IPS-18a (cell line): ENCODE results near the gene SKI.

Experiments
- H3K27ac ChIP-seq: one replicate; pipeline ENCODE4 v1.5.1; 2013; ENCODE audit warnings: low read length
- H3K27me3 ChIP-seq: one replicate; pipeline ENCODE4 v1.6.1; 2013; ENCODE audit warnings: mild to moderate bottlenecking, low read length; ENCODE audit not compliant: control insufficient read depth, insufficient read depth
- H3K36me3 ChIP-seq: one replicate; pipeline ENCODE4 v1.6.1; 2013; ENCODE audit warnings: low read depth, low read length; ENCODE audit not compliant: control insufficient read depth
- H3K4me1 ChIP-seq: one replicate; pipeline ENCODE4 v1.6.1; 2013; ENCODE audit warnings: low read depth, low read length; ENCODE audit not compliant: control insufficient read depth
- H3K4me3 ChIP-seq: one replicate; pipeline ENCODE4 v1.5.1; 2013; ENCODE audit warnings: low read length
- H3K9ac ChIP-seq: one replicate; pipeline ENCODE4 v1.6.1; 2013; ENCODE audit warnings: mild to moderate bottlenecking, low read length, moderate library complexity
- H3K9me3 ChIP-seq: one replicate; pipeline ENCODE4 v1.6.1; 2013; ENCODE audit warnings: low read depth, low read length; ENCODE audit not compliant: control insufficient read depth

The SKI gene

GRCh38 chr1:2300851-2301606 is 72.9 kb downstream of the SKI start:
- H3K27ac ChIP-seq = no peak overlapping the region
- no peak overlapping the region for H3K9ac ChIP-seq

GRCh38 chr1:2301607-2302291 is 73.6 kb downstream of the SKI start:
- Histone ChIP-seq H3K27ac (no peak overlapping the region), H3K4me1 (no peaks in the 10 kb centered on the region), H3K9ac (no peak overlapping the region)

More at GRCh38 chr1:2300851-2301606, 72.9 kb downstream of the SKI start:
- no peaks in the 10 kb centered on the region for H3K9me3 ChIP-seq
- H3K4me3 ChIP-seq = no peak overlapping the region
- no peaks in the 10 kb centered on the region for H3K4me1 ChIP-seq
- H3K36me3 ChIP-seq = peaks cover 16% of the 10 kb centered on the region
- no peaks in the 10 kb centered on the region for H3K27me3 ChIP-seq

GRCh38 chr1:2302292-2302925 is 74.3 kb downstream of the SKI start:
- no peak overlapping the region for H3K27ac ChIP-seq
- no peak overlapping the region for H3K4me3 ChIP-seq
- no peaks in the 10 kb centered on the region for H3K9me3 ChIP-seq
- no peaks in the 10 kb centered on the region for H3K27me3 ChIP-seq
- no peak overlapping the region for H3K9ac ChIP-seq
- peaks cover 19% of the 10 kb centered on the region for H3K36me3 ChIP-seq
- H3K4me1 ChIP-seq = no peaks in the 10 kb centered on the region

More at GRCh38 chr1:2301607-2302291, 73.6 kb downstream of the SKI start:
- Histone ChIP-seq H3K27me3 (no peaks in the 10 kb centered on the region), H3K9me3 (no peaks in the 10 kb centered on the region), H3K4me3 (no peak overlapping the region), H3K36me3 (peaks cover 16% of the 10 kb centered on the region)

GRCh38 chr1:2303016-2303775 is 75.1 kb downstream of the SKI start:
- H3K36me3 ChIP-seq = peaks cover 27% of the 10 kb centered on the region

GRCh38 chr1:2303781-2304180 is 75.7 kb downstream of the SKI start:
- H3K4me1 ChIP-seq = no peaks in the 10 kb centered on the region

More at GRCh38 chr1:2303016-2303775, 75.1 kb downstream of the SKI start:
- Histone ChIP-seq H3K27me3 (no peaks in the 10 kb centered on the region), H3K4me1 (no peaks in the 10 kb centered on the region), H3K9ac (no peak overlapping the region), H3K27ac (no peak overlapping the region), H3K4me3 (no peak overlapping the region), H3K9me3 (no peaks in the 10 kb centered on the region)

GRCh38 chr1:2304282-2304681 is 76.2 kb downstream of the SKI start:
- Histone ChIP-seq H3K36me3 (peaks cover 31% of the 10 kb centered on the region), H3K4me3 (no peak overlapping the region), H3K4me1 (no peaks in the 10 kb centered on the region), H3K27ac (no peak overlapping the region), H3K27me3 (no peaks in the 10 kb centered on the region), H3K9me3 (no peaks in the 10 kb centered on the region), H3K9ac (no peak overlapping the region)

More at GRCh38 chr1:2303781-2304180, 75.7 kb downstream of the SKI start:
- Histone ChIP-seq H3K9me3 (no peaks in the 10 kb centered on the region), H3K36me3 (peaks cover 31% of the 10 kb centered on the region), H3K9ac (no peak overlapping the region), H3K27ac (no peak overlapping the region), H3K27me3 (no peaks in the 10 kb centered on the region), H3K4me3 (no peak overlapping the region)

GRCh38 chr1:2304921-2305681 is 77.0 kb downstream of the SKI start:
- Histone ChIP-seq H3K9me3 (no peaks in the 10 kb centered on the region), H3K27me3 (no peaks in the 10 kb centered on the region), H3K27ac (no peak overlapping the region), H3K9ac (no peak overlapping the region), H3K36me3 (peaks cover 31% of the 10 kb centered on the region), H3K4me1 (no peaks in the 10 kb centered on the region), H3K4me3 (no peak overlapping the region)

GRCh38 chr1:2306151-2306978 is 78.2 kb downstream of the SKI start:
- no peak overlapping the region for H3K9ac ChIP-seq
- H3K27ac ChIP-seq = no peak overlapping the region
- peaks cover 4% of the 10 kb centered on the region for H3K4me1 ChIP-seq
- H3K27me3 ChIP-seq = no peaks in the 10 kb centered on the region
- no peaks in the 10 kb centered on the region for H3K9me3 ChIP-seq
- peaks cover 31% of the 10 kb centered on the region for H3K36me3 ChIP-seq
- no peak overlapping the region for H3K4me3 ChIP-seq

GRCh38 chr1:2307064-2307605 is 79.0 kb downstream of the SKI start:
- no peak overlapping the region for H3K4me3 ChIP-seq
- no peak overlapping the region for H3K27ac ChIP-seq
- no peaks in the 10 kb centered on the region for H3K27me3 ChIP-seq
- peaks cover 31% of the 10 kb centered on the region for H3K36me3 ChIP-seq
- no peaks in the 10 kb centered on the region for H3K9me3 ChIP-seq
- no peak overlapping the region for H3K9ac ChIP-seq
- peaks cover 10% of the 10 kb centered on the region for H3K4me1 ChIP-seq

GRCh38 chr1:2307972-2308371 is 79.9 kb downstream of the SKI start:
- H3K4me1 ChIP-seq = peaks cover 10% of the 10 kb centered on the region
- no peak overlapping the region for H3K9ac ChIP-seq
- no peaks in the 10 kb centered on the region for H3K27me3 ChIP-seq
- H3K36me3 ChIP-seq = peaks cover 31% of the 10 kb centered on the region
- no peak overlapping the region for H3K4me3 ChIP-seq
- H3K27ac ChIP-seq = no peak overlapping the region
- no peaks in the 10 kb centered on the region for H3K9me3 ChIP-seq
